Psoas muscle (tissue), 8 donors: ENCODE results near the gene GEN1. TPM values are rescaled to one million over a fixed set of nuclear protein-coding genes. Genes with fewer than 3 reads are reported as not detected.
A peak's percentile ranks its signal among the peaks of the same experiment; 100 is the strongest.
"Not testable (repeated sequence)": the region's sequence is repeated elsewhere in the genome, so short reads cannot be mapped to it uniquely, and the experiment has no call there.

Experiments used
- ATAC-seq, 4 donors: fragments of 200-7000 bp; cut with Tn5 transposase; one replicate each; pipeline ENCODE4 v1.9.1; 2020; ENCODE audit warnings: moderate library complexity in 3 of 4, mild to moderate bottlenecking in 2 of 4
- DNase-seq, 2 donors: peaks; one replicate each; pipeline ENCODE4 v3.0.0-alpha.2; 2020
- H3K27ac ChIP-seq: fragments of 200-600 bp; one replicate; pipeline ENCODE4 v1.8.0; 2022
- H3K27me3 ChIP-seq, 3 donors: fragments of 200-600 bp in 1 of 3; one replicate each; pipeline versions ENCODE4 v1.6.1 to v1.8.0; 2013 to 2022; ENCODE audit warnings: low read length in 2 of 3, mild to moderate bottlenecking in 2 of 3, moderate library complexity in 1 of 3; ENCODE audit not compliant: insufficient read depth in 3 of 3
- H3K36me3 ChIP-seq, 2 donors: fragments of 200-600 bp in 1 of 2; one replicate each; pipeline versions ENCODE4 v1.6.1 to v1.8.0; 2013 to 2022; ENCODE audit warnings: low read depth in 1 of 2, mild to moderate bottlenecking in 1 of 2, moderate library complexity in 1 of 2; ENCODE audit not compliant: insufficient read depth in 1 of 2
- H3K4me1 ChIP-seq: fragments of 200-600 bp; one replicate; pipeline ENCODE4 v1.8.0; 2022
- H3K4me3 ChIP-seq: fragments of 200-600 bp; one replicate; pipeline ENCODE4 v1.8.0; 2022; ENCODE audit warnings: mild to moderate bottlenecking
- H3K9me3 ChIP-seq: fragments of 200-600 bp; one replicate; pipeline ENCODE4 v1.8.0; 2022
- whole genome bisulfite sequencing, 3 donors: extraction: QIAGEN DNeasy Blood & Tissue Kit; methylation state at CpG; one replicate each; pipeline versions ENCODE4 v1.1.6 to v1.1.7; 2013; 5-methylcytosine and 5-hydroxymethylcytosine counted together
- intact Hi-C, 2 donors: fragments of 100-400 bp; cut with DNase I; formaldehyde crosslinking; loops; one replicate each; pipeline versions ENCODE4 v1.11.0 to v1.14.2; 2022
- polyA plus RNA-seq, 3 donors: library from polyadenylated mRNA; stranded (reverse); fragments of 200-250 nt; gene quantifications; one replicate each; pipeline ENCODE4 v1.2.3, GENCODE V29; 2013
- total RNA-seq, 4 donors: library from RNA; stranded (reverse); fragmentation: NEBNext Ultra II Directional in 2 of 4; extraction: Animal tissue kit (Norgen Biotek cat#: 25700) in 2 of 4; gene quantifications; one replicate each; pipeline versions ENCODE4 v1.2.1 to v1.2.4, GENCODE V29; 2021 to 2023
- TF ChIP-seq, protein P1 (sequence below): fragments of 200-600 bp; IDR thresholded peaks from one replicate; pipeline ENCODE4 v1.8.0; 2022; ENCODE audit warnings: antibody characterized with exemption
- donor health status: healthy with polysubstance abuse.
- donor health status: DM: no; HTN: no; CAD: no; lungs with moderate emphysema.
- donor health status: Bipolar disorder and iron deficiency.
- donor health status: healthy.
- donor health status: DM: yes; HTN: yes; CAD: no.
- donor health status: DM: no; HTN: no; CAD: no.
- donor health status: DM: no; HTN: no; CAD: no.
- donor health status: DM: yes; HTN: yes; CAD: no.

GEN1 gene
- total and polyA plus RNA-seq, 7 donors = 0.51 to 3.0 (median 1.3) TPM

DNA sequence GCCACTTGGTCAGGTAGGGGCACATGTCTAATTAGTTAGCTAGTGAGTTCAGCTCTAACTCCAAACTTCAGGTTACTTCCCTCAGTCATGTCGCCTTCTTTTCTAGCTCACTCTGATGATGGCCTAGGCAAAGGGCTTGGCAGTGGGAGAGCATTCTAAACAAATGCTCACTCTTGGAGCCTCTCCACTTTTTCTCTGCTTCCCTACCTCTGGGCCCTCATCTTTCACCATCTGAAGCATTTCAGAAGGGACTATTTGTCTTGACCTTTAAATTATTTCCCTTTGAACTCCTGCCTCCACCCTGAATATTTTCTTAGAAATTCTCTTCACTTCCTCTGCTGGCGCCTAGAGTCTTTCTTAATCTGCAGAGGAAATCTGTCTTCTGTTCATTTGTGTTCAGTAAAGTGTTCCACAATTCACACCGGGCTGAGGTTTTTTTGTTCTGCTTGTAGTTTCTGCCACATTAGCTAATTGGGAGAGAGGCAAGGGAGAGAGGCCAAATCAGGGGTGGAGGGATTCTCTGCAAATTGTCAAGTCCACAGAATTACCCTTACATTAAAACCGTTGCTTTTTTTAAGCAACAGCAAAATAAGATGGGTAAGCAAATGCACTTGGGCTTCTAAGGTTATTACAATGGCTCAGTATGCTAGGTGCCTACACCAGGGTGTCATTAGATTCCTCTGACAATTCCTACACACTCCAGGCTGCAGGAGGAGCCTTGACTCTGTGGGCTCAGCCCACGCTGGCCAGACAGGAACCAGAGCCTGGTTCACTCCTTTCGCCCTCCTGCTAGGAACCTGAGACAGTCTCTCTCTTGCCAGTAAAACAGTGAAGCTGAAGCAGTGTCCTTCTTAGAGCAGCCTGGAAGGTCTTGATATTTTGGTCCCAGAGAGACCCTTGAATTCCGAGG, 67.9 kb downstream of the GEN1 start:
- no peaks in the 10 kb centered on the region for H3K36me3 ChIP-seq
- 19 to 26% (median 23%) methylated on average over 7 of the region's 7 CpGs for WGBS, 3 donors
- TF ChIP-seq, protein P1, sequence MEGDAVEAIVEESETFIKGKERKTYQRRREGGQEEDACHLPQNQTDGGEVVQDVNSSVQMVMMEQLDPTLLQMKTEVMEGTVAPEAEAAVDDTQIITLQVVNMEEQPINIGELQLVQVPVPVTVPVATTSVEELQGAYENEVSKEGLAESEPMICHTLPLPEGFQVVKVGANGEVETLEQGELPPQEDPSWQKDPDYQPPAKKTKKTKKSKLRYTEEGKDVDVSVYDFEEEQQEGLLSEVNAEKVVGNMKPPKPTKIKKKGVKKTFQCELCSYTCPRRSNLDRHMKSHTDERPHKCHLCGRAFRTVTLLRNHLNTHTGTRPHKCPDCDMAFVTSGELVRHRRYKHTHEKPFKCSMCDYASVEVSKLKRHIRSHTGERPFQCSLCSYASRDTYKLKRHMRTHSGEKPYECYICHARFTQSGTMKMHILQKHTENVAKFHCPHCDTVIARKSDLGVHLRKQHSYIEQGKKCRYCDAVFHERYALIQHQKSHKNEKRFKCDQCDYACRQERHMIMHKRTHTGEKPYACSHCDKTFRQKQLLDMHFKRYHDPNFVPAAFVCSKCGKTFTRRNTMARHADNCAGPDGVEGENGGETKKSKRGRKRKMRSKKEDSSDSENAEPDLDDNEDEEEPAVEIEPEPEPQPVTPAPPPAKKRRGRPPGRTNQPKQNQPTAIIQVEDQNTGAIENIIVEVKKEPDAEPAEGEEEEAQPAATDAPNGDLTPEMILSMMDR = no peak
- no peak for DNase-seq
- no peaks in the 10 kb centered on the region for H3K27me3 ChIP-seq
- H3K4me1 ChIP-seq = peaks cover 24% of the 10 kb centered on the region
- peak overlapping the region; percentile 46 for H3K4me3 ChIP-seq
- no peaks in the 10 kb centered on the region for H3K9me3 ChIP-seq
- peak; percentile 72 to 88 (median 82) for ATAC-seq
- peak overlapping the region; percentile 92 for H3K27ac ChIP-seq
- intact Hi-C loops = no loop called here

DNA sequence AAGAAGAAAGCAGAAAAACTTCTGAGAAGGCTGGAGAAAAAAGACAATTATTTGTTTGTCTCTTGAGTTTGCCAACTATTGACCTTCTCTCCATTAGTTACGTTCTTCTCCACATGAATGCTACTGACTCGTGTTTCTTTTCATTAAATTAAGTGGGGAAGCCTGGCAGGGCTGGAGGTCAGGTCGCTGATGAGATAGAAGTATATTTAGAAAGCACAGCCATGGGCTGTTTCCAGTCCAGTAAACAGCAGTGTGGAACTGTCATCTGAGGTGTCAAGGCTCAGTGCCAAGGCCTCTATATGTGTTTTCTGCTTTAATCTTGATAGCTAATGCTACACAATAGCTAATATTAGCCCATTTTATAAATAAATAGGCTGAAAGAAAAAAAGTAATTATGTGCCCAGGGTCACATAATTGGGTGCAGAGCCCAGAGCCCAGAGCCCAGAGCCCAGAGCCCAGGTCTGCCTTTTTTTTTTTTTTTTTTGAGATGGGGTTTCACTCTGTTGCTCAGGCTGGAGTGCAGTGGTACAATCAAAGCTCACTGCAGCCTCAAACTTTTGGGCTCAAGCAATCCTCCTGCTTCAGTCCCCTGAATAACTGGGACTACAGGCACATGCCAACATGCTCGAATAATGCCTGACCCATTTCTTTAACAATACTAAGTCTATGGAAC, 68.6 kb downstream of the GEN1 start:
- DNase-seq (no peak), ATAC-seq (peak; percentile 66 to 96 (median 92))
- Histone ChIP-seq H3K9me3 (no peaks in the 10 kb centered on the region), H3K27ac (peak overlapping the region; percentile 92), H3K36me3 (no peaks in the 10 kb centered on the region), H3K4me1 (peaks cover 24% of the 10 kb centered on the region), H3K4me3 (peak overlapping the region; percentile 46), H3K27me3 (no peaks in the 10 kb centered on the region)
- TF ChIP-seq, protein P1 = no peak
- intact Hi-C loops = no loop called here
- 13 to 16% (median 14%) methylated on average over 4 of the region's 4 CpGs for WGBS, 3 donors

- intact Hi-C loops, H3K27me3 ChIP-seq, H3K4me3 ChIP-seq, H3K9me3 ChIP-seq, DNase-seq, H3K36me3 ChIP-seq, ATAC-seq: not testable (repeated sequence)
- H3K27ac ChIP-seq = peak overlapping the region; percentile 92
- peaks cover 24% of the 10 kb centered on the region for H3K4me1 ChIP-seq
- 68 to 96% (median 80%) methylated on average over 4 of the region's 4 CpGs for WGBS, 3 donors
These were observed 69.7 kb downstream of the GEN1 start for GRCh38 chr2:17823646-17824045.

GRCh38 chr2:17827316-17827715, 73.4 kb downstream of the GEN1 start:
- intact Hi-C loops = no loop called here
- Histone ChIP-seq H3K27ac (no peak overlapping the region), H3K4me1 (peaks cover 6% of the 10 kb centered on the region), H3K9me3 (no peaks in the 10 kb centered on the region), H3K36me3 (no peaks in the 10 kb centered on the region), H3K27me3 (no peaks in the 10 kb centered on the region), H3K4me3 (no peak overlapping the region)
- 67 to 85% (median 71%) methylated on average over 5 of the region's 5 CpGs for WGBS, 3 donors
- DNase-seq = no peak
- ATAC-seq = no peak
- TF ChIP-seq, protein P1 = no peak

- no peaks in the 10 kb centered on the region for H3K9me3 ChIP-seq
- intact Hi-C loops = no loop called here
- DNase-seq = no peak
- H3K36me3 ChIP-seq = no peaks in the 10 kb centered on the region
- peaks cover 4% of the 10 kb centered on the region for H3K4me1 ChIP-seq
- no peak overlapping the region for H3K4me3 ChIP-seq
- H3K27ac ChIP-seq = no peak overlapping the region
- H3K27me3 ChIP-seq = no peaks in the 10 kb centered on the region
- TF ChIP-seq, protein P1 = no peak
- WGBS, 3 donors = 68 to 89% (median 74%) methylated on average over 2 of the region's 2 CpGs
- ATAC-seq = no peak
These were observed 73.8 kb downstream of the GEN1 start for GRCh38 chr2:17827785-17828184.
